ENCODE data around the gene HOXA1. TPM values are rescaled to one million over a fixed set of nuclear protein-coding genes. Genes with fewer than 3 reads are reported as not detected.

The HOXA1 gene
- total RNA-seq, 1 experiment from 2014 or later, result 5.8 TPM

GRCh38 chr7:27128034-27128433 lies 32.2 kb upstream of the HOXA1 start:
- no peaks in the 10 kb centered on the region for H3K27me3 ChIP-seq (replicated peaks)
- H3K9me3 ChIP-seq (replicated peaks), result no peaks in the 10 kb centered on the region
- no peak overlapping the region for H3K27ac ChIP-seq
- H3K36me3 ChIP-seq, result 0 out of 2 replicates have a peak, but pooled peaks cover 12% of the 10 kb centered on the region
- peak in 1 of 2 experiments; percentile 12 for DNase-seq (ENCODE audit: low read depth in 1 of 2, low spot score in 2 of 2)
- no peak overlapping the region for H3K4me3 ChIP-seq
- H3K4me1 ChIP-seq (replicated peaks), result peaks cover 20% of the 10 kb centered on the region

GRCh38 chr7:27126596-27127327 lies 31.0 kb upstream of the HOXA1 start:
- DNase-seq (ENCODE audit: low read depth in 1 of 2, low spot score in 2 of 2), result no peak
- Histone ChIP-seq H3K36me3 (0 out of 2 replicates have a peak, but pooled peaks cover 12% of the 10 kb centered on the region), H3K27ac (no peak overlapping the region), H3K4me1 (replicated peaks) (peaks cover 18% of the 10 kb centered on the region), H3K9me3 (replicated peaks) (no peaks in the 10 kb centered on the region), H3K27me3 (replicated peaks) (no peaks in the 10 kb centered on the region), H3K4me3 (no peak overlapping the region)

- H3K27ac ChIP-seq, result no peak overlapping the region
- H3K4me3 ChIP-seq, result no peak overlapping the region
- peak in 1 of 2 experiments; percentile 6 for DNase-seq (ENCODE audit: low read depth in 1 of 2, low spot score in 2 of 2)
- no peaks in the 10 kb centered on the region for H3K9me3 ChIP-seq (replicated peaks)
- peaks cover 12% of the 10 kb centered on the region; the same call in 1 of the 2 replicates for H3K36me3 ChIP-seq
- no peaks in the 10 kb centered on the region for H3K27me3 ChIP-seq (replicated peaks)
- H3K4me1 ChIP-seq (replicated peaks), result peaks cover 18% of the 10 kb centered on the region
Measured at GRCh38 chr7:27125986-27126394, 30.2 kb upstream of the HOXA1 start.

- peaks cover 19% of the 10 kb centered on the region for H3K4me1 ChIP-seq (replicated peaks)
- no peaks in the 10 kb centered on the region for H3K27me3 ChIP-seq (replicated peaks)
- no peaks in the 10 kb centered on the region for H3K9me3 ChIP-seq (replicated peaks)
- H3K27ac ChIP-seq, result no peak overlapping the region
- peaks cover 9% of the 10 kb centered on the region; the same call in 1 of the 2 replicates for H3K36me3 ChIP-seq
- H3K4me3 ChIP-seq, result no peak overlapping the region
- peak in 1 of 2 experiments; percentile 24 for DNase-seq (ENCODE audit: low read depth in 1 of 2, low spot score in 2 of 2)
Measured at GRCh38 chr7:27124902-27125689, 29.3 kb upstream of the HOXA1 start.

GRCh38 chr7:27124096-27124901 lies 28.5 kb upstream of the HOXA1 start:
- DNase-seq (ENCODE audit: low read depth in 1 of 2, low spot score in 2 of 2), result peak in 1 of 2 experiments; percentile 32
- H3K4me3 ChIP-seq, result no peak overlapping the region

GRCh38 chr7:27123477-27124053 lies 27.8 kb upstream of the HOXA1 start:
- peaks cover 13% of the 10 kb centered on the region for H3K4me1 ChIP-seq (replicated peaks)
- H3K27me3 ChIP-seq (replicated peaks), result no peaks in the 10 kb centered on the region
- no peaks in the 10 kb centered on the region for H3K9me3 ChIP-seq (replicated peaks)
- H3K4me3 ChIP-seq, result no peak overlapping the region
- peak in 1 of 2 experiments; percentile 10 for DNase-seq (ENCODE audit: low read depth in 1 of 2, low spot score in 2 of 2)
- H3K36me3 ChIP-seq, result peaks cover 8% of the 10 kb centered on the region; the same call in 1 of the 2 replicates
- H3K27ac ChIP-seq, result no peak overlapping the region

More at GRCh38 chr7:27124096-27124901, 28.5 kb upstream of the HOXA1 start:
- Histone ChIP-seq H3K27ac (no peak overlapping the region), H3K36me3 (peaks cover 9% of the 10 kb centered on the region; the same call in 1 of the 2 replicates), H3K27me3 (replicated peaks) (no peaks in the 10 kb centered on the region), H3K4me1 (replicated peaks) (peaks cover 13% of the 10 kb centered on the region), H3K9me3 (replicated peaks) (no peaks in the 10 kb centered on the region)

GRCh38 chr7:27123007-27123476 lies 27.2 kb upstream of the HOXA1 start:
- no peak overlapping the region for H3K4me3 ChIP-seq
- H3K27ac ChIP-seq, result no peak overlapping the region
- H3K9me3 ChIP-seq (replicated peaks), result no peaks in the 10 kb centered on the region
- peaks cover 3% of the 10 kb centered on the region; the same call in 1 of the 2 replicates for H3K36me3 ChIP-seq
- no peaks in the 10 kb centered on the region for H3K27me3 ChIP-seq (replicated peaks)
- H3K4me1 ChIP-seq (replicated peaks), result peaks cover 13% of the 10 kb centered on the region
- peak in 1 of 2 experiments; percentile 38 for DNase-seq (ENCODE audit: low read depth in 1 of 2, low spot score in 2 of 2)

- Histone ChIP-seq H3K9me3 (replicated peaks) (no peaks in the 10 kb centered on the region), H3K4me1 (replicated peaks) (peaks cover 13% of the 10 kb centered on the region), H3K27ac (no peak overlapping the region), H3K36me3 (peaks cover 2% of the 10 kb centered on the region; the same call in 1 of the 2 replicates), H3K4me3 (no peak overlapping the region), H3K27me3 (replicated peaks) (no peaks in the 10 kb centered on the region)
- peak in 1 of 2 experiments; percentile 29 for DNase-seq (ENCODE audit: low read depth in 1 of 2, low spot score in 2 of 2)
Measured at GRCh38 chr7:27122077-27122910, 26.5 kb upstream of the HOXA1 start.

GRCh38 chr7:27121684-27122076 lies 25.9 kb upstream of the HOXA1 start:
- Histone ChIP-seq H3K4me1 (replicated peaks) (peaks cover 13% of the 10 kb centered on the region), H3K36me3 (peaks cover 2% of the 10 kb centered on the region; the same call in 1 of the 2 replicates), H3K4me3 (no peak overlapping the region), H3K9me3 (replicated peaks) (no peaks in the 10 kb centered on the region), H3K27ac (no peak overlapping the region), H3K27me3 (replicated peaks) (no peaks in the 10 kb centered on the region)
- no peak for DNase-seq (ENCODE audit: low read depth in 1 of 2, low spot score in 2 of 2)

GRCh38 chr7:27119412-27119911 lies 23.7 kb upstream of the HOXA1 start:
- Histone ChIP-seq H3K9me3 (replicated peaks) (no peaks in the 10 kb centered on the region), H3K4me1 (replicated peaks) (peaks cover 25% of the 10 kb centered on the region), H3K27ac (no peak overlapping the region), H3K27me3 (replicated peaks) (no peaks in the 10 kb centered on the region), H3K4me3 (no peak overlapping the region), H3K36me3 (peaks cover 2% of the 10 kb centered on the region; the same call in 1 of the 2 replicates)
- DNase-seq (ENCODE audit: low read depth in 1 of 2, low spot score in 2 of 2), result peak in 1 of 2 experiments; percentile 11

- H3K9me3 ChIP-seq (replicated peaks), result no peaks in the 10 kb centered on the region
- H3K36me3 ChIP-seq, result peaks cover 2% of the 10 kb centered on the region; the same call in 1 of the 2 replicates
- H3K4me3 ChIP-seq, result no peak overlapping the region
- H3K4me1 ChIP-seq (replicated peaks), result peaks cover 29% of the 10 kb centered on the region
- DNase-seq (ENCODE audit: low read depth in 1 of 2, low spot score in 2 of 2), result peak in 1 of 2 experiments; percentile 15
- H3K27ac ChIP-seq, result no peak overlapping the region
- H3K27me3 ChIP-seq (replicated peaks), result no peaks in the 10 kb centered on the region
Measured at GRCh38 chr7:27118580-27118979, 22.8 kb upstream of the HOXA1 start.

- H3K27ac ChIP-seq, result no peak overlapping the region
- H3K27me3 ChIP-seq (replicated peaks), result no peaks in the 10 kb centered on the region
- peak in 1 of 2 experiments; percentile 23 for DNase-seq (ENCODE audit: low read depth in 1 of 2, low spot score in 2 of 2)
- peaks cover 31% of the 10 kb centered on the region for H3K4me1 ChIP-seq (replicated peaks)
- H3K36me3 ChIP-seq, result peaks cover 2% of the 10 kb centered on the region; the same call in 1 of the 2 replicates
- H3K9me3 ChIP-seq (replicated peaks), result no peaks in the 10 kb centered on the region
- H3K4me3 ChIP-seq, result no peak overlapping the region
Measured at GRCh38 chr7:27117887-27118491, 22.2 kb upstream of the HOXA1 start.

Data from SJSA1 (cell line).